ENCODE data around the gene BAIAP2.

GRCh38 chr17:81029859-81030258 lies 5.1 kb upstream of the BAIAP2 start:
- no peak for TF ChIP-seq CTCF (IDR thresholded peaks at IDR 0.05)
- no peak for TF ChIP-seq EZH2 (IDR thresholded peaks at IDR 0.05; ENCODE audit: borderline replicate concordance, insufficient read depth, low read depth, low read length, poor library complexity, severe bottlenecking)
